Astrocyte of the hippocampus (primary cell): ENCODE results near the gene KCNJ13.
"Not testable (repeated sequence)": the region's sequence is repeated elsewhere in the genome, so short reads cannot be mapped to it uniquely, and the experiment has no call there.

Experiments
- DNase-seq: peaks from one replicate; pipeline ENCODE4 v3.0.0; 2011; ENCODE audit warnings: low read depth, low spot score

KCNJ13 gene

DNA sequence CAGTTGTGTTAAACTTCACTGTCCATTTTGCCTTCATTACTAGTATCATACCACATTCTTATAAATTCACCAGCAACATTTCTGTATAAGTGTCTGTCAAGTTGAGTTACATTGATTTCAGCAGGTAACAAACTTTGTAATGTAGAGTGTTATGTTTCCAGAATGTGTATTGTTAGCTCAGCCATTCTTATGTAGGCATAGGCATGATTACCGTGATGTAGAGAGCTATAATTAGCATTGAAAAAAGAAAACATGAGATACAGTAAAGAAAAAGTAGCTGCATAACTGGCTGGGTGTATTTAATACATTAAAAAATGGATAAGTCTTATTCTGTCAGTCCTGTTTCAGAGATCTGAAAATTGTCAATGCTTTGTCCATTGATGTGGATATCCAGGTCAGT, 8.5 kb downstream of the KCNJ13 start:
- no peak for DNase-seq

- DNase-seq, result peak; percentile 65
These were observed 15.0 kb downstream of the KCNJ13 start for GRCh38 chr2:232761301-232761907.

DNA sequence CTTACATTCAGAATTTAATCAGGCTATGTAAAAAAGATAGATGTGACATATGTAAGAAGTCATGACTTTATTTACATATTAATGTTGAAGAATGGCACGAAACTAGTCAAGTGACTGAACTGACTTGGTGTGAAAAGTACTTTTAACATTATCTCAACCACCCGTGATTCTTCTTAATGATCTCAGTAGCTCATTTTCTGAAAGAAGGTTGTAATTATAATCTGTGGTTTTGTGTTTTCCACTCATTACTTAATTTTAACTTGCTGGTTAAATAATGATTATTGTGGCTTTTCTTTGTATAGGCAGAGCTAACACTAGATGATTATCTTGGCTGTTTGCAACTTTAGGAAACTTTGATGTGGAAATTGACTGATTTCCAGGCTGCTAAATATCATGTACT, 18.5 kb downstream of the KCNJ13 start:
- DNase-seq, result no peak

- DNase-seq, result no peak
These were observed 26.2 kb downstream of the KCNJ13 start for GRCh38 chr2:232750135-232750671.

DNA sequence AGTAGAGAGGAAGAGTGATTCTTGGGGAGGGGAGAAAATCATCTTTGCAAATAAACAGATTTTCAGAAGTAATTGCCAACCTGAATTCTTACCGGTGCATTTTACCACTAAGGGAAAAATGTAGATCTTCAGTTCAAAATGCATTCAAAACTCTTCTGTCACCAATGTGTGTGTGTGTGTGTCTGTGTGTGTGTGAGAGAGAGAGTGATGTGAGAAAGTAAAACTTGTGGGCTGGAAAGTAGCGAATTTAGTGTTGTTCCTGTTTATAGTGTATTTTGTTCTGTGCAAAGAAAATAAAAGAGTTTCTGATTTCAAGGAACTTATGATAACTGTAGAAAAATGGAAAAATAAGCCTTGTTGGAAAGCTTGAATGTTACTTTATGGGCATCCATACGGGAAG, 27.0 kb downstream of the KCNJ13 start:
- DNase-seq, result no peak

DNA sequence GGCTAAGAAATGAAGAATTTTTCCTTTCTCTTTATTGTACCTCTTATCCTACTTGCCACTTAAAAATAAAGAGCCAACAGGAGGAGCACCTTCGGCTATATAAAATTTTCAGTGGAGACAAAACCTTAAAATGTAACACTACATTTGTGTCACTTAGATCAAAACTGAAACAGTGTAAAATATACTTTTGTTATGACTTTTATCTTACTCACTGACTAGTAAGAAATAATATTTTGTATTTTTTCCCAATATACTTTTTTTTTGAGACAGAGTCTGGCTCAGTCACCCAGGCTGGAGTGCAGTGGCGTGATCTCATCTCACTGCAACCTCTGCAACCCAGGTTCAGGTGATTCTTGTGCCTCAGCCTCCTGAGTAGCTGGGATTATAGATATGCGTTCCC, 28.3 kb downstream of the KCNJ13 start:
- DNase-seq, result no peak

GRCh38 chr2:232744963-232745362, 31.4 kb downstream of the KCNJ13 start:
- no peak for DNase-seq

DNA sequence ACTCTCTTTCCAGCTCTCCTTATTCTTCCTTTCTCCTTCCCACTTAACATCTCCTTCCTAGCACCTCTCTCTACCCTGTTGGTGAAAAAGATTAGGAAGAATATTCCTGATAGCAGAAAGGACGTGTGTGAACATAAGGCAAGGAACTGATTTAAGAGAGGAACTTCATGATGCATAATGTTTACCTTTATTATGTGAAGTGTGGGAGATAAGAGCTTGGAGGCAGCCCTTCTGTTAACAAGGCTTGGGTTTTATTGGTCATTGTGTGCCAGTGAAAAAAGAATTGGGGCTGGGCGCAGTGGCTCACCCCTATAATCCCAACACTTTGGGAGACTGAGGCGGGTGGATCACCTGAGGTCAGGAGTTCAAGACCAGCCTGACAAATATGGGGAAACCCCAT, 34.4 kb downstream of the KCNJ13 start:
- DNase-seq, result no peak

DNA sequence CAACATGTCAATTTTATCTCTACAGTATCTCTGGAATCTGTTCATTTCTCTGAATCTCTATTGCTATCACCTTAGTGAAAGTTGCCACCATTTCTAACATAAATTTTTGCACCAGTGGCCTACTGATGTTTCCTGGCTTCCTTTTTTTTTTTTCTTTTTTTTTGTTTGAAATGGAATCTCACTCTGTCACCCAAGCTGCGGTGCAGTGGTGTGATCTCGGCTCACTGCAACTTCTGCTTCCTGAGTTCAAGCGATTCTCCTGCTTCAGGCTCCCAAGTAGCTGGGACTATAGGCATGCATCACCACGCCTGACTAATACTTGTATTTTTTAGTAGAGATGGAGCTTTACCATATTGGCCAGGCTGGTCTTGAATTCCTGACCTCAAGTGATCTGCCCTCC, 35.1 kb downstream of the KCNJ13 start:
- DNase-seq, result no peak

DNA sequence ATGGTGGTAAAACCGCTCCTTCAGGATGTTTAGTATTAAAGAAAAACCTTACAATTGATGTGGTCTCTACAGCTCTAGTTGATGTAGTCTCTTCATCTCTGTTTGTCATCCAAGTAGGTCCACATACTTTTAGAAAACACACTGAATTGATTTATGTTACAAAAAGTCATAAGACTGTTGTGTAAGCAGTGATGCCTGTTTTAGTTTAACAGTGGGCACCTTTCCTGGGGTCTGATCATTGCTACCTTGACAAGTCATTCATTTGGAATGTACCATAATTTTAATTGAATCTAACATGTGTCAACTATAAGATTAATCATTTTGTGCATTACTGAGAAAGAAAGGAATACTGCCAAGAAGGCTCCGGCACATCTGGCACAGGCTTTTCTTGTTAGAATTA, 44.9 kb downstream of the KCNJ13 start:
- DNase-seq, result peak; percentile 9

DNA sequence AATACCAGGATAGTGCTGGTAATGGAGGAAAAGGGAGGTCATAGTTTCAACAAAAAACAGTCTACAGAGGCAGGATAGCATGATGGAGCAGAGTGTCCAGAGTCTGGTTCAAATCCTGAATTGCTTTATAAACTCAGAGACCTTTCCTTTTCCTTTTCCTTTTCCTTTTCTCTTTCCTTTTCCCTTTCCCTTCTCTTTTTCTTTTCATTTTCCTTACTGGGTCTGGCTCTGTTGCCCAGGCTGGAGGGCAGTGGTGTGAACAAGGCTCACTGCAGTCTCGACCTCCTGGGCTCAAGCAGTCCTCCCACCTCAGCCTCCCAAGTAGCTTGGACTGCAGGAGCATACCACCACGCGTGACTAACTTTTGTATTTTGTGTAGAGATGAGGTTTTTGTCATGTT, 47.6 kb downstream of the KCNJ13 start:
- DNase-seq, result no peak

DNA sequence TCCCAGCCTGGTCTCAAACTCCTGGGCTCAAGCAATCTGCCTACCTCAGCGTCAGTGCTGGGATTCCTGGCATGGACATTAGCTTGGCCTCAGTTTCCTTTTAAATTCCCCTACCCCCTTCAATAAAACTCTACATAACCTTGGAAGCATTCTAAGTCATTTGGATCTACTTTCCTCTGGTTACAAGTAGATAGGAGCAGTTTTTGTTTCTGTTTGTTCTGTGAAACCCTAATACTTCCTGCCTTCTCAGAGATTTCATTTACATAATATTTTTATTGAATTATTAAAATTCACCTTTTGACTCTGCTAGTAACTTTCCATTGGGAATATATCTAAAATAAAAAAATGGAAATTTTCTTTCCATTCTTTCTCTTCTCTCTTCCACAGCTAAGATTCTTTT, 53.3 kb downstream of the KCNJ13 start:
- no peak for DNase-seq

- DNase-seq, result no peak
These were observed 54.5 kb downstream of the KCNJ13 start for GRCh38 chr2:232721882-232722281.

GRCh38 chr2:232721261-232721660, 55.1 kb downstream of the KCNJ13 start:
- no peak for DNase-seq

DNA sequence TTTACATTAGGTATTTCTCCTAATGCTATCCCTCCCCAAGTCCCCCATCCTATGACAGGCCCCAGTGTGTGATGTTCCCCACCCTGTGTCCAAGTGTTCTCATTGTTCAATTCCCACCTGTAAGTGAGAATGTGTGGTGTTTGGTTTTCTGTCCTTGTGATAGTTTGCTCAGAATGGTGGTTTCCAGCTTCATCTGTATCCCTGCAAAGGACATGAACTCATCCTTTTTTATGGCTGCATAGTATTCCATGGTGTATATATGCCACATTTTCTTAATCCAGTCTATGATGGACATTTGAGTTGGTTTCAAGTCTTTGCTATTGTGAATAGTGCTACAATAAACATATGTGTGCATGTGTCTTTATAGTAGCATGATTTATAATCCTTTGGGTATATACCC, 56.3 kb downstream of the KCNJ13 start:
- DNase-seq, result not testable (repeated sequence)
